Thyroid gland (tissue), 4 donors: ENCODE results near the gene FAM120B.

Source experiments
- CTCF ChIP-seq, 6 experiments: fragments of 200-600 bp in 3 of 6; fragments of 450-650 bp in 3 of 6; sonication (generic) in 3 of 6; IDR thresholded peaks; one replicate each; pipeline ENCODE4 v1.5.1; 2016 to 2019; ENCODE audit warnings: antibody characterized with exemption in 6 of 6, mild to moderate bottlenecking in 2 of 6, inconsistent platforms in 1 of 6, moderate library complexity in 1 of 6
- POLR2A ChIP-seq, 2 donors: fragments of 450-650 bp; IDR thresholded peaks; one replicate each; pipeline ENCODE4 v1.6.1; 2017; ENCODE audit warnings: antibody characterized with exemption in 2 of 2, mild to moderate bottlenecking in 2 of 2, moderate library complexity in 1 of 2

DNA sequence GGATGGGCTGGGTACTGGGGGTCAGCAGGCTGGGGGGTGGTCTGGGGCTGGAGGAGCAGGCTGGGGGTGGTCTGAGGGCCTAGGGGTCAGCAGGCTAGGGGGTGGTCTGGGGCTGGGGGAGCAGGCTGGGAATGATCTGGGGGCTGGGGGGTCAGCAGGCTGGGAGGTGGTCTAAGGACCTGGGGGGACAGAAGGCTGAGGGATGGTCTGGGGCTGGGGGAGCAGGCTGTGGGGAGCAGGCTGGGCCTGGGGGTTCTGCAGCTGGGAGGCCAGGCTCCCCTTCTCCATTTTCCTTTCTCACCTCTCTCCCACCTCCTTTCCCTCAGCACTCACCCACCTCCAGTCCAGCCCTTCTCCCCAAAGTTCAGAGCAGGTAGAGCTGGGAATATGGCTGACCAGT, 132.3 kb downstream of the FAM120B start:
- no peak for TF ChIP-seq CTCF (IDR thresholded peaks at IDR 0.05)
- TF ChIP-seq POLR2A (IDR thresholded peaks at IDR 0.05), result no peak
